HepG2 (cell line): ENCODE data around the gene PDK3. TPM values are rescaled to one million over a fixed set of nuclear protein-coding genes. Genes with fewer than 3 reads are reported as not detected.

Experiments used
- ATAC-seq: fragments of 200-7000 bp; cut with Tn5 transposase; 3 replicates; pipeline ENCODE4 v1.9.1; 2020; ENCODE audit warnings: mild to moderate bottlenecking, moderate library complexity
- BruUV-seq: library from RNA; stranded (reverse); fragments of 400-500 nt; replicated peaks from 2 replicates; lab custom pipeline; 2021; lab: Mats Ljungman, UMichigan
- CTCF ChIA-PET: fragments of 300-600 bp; formaldehyde crosslinking; extraction: SDS; loops from one replicate; lab custom pipeline; 2021; ENCODE audit warnings: low total read pairs, inconsistent platforms, low intra/inter-chr PET ratio; lab: Yijun Ruan, JAX
- POLR2A ChIA-PET: fragments of 350-600 bp; sonication (Branson Sonifier 250); formaldehyde crosslinking; loops from one replicate; lab custom pipeline; 2020; ENCODE audit warnings: antibody characterized with exemption, inconsistent platforms; lab: Yijun Ruan, JAX
- DNase-seq: peaks from one replicate; pipeline ENCODE4 v3.0.0-alpha.2; 2015; ENCODE audit warnings: low spot score
- FAIRE-seq: peaks from 3 replicates; lab custom pipeline; 2011; peaks lifted over from hg19 to GRCh38; lab: Jason Lieb, UNC
- H2AFZ ChIP-seq: one replicate; pipeline ENCODE4 v1.6.1; 2011; ENCODE audit warnings: low read length, inconsistent platforms
- H3K27ac ChIP-seq: fragments of 300-600 bp; 3 replicates; pipeline ENCODE4 v1.8.0; 2011; ENCODE audit warnings: mixed run types, mild to moderate bottlenecking, mixed read lengths, low read length, inconsistent platforms; ENCODE audit not compliant: insufficient read depth; ENCODE audit errors: extremely low read length
- H3K27me3 ChIP-seq, 2 experiments: fragments of 200-600 bp in 1 of 2; 2 replicates in 1 of 2; 3 replicates in 1 of 2; pipeline versions ENCODE4 v1.6.0 to v1.8.0; 2011; ENCODE audit warnings: low read length in 2 of 2, mild to moderate bottlenecking in 2 of 2, moderate library complexity in 2 of 2, inconsistent platforms in 1 of 2; ENCODE audit not compliant: insufficient read depth in 2 of 2, control insufficient read depth in 1 of 2
- H3K36me3 ChIP-seq, 2 experiments: fragments of 200-600 bp in 1 of 2; replicated peaks in 1 of 2; 2 replicates in 1 of 2; 3 replicates in 1 of 2; pipeline versions ENCODE4 v1.5.1 to v1.8.0; 2011; ENCODE audit warnings: low read length in 2 of 2, inconsistent platforms in 1 of 2; ENCODE audit not compliant: insufficient read depth in 2 of 2, control insufficient read depth in 1 of 2
- H3K4me1 ChIP-seq: 2 replicates; pipeline ENCODE4 v1.5.1; 2012; ENCODE audit warnings: low read length, inconsistent platforms; ENCODE audit not compliant: insufficient read depth
- H3K4me2 ChIP-seq: 2 replicates; pipeline ENCODE4 v1.6.0; 2011; ENCODE audit warnings: low read depth, low read length, inconsistent platforms
- H3K4me3 ChIP-seq, 3 experiments: fragments of 200-600 bp in 1 of 3; sonication (generic), shearing (Covaris generic) in 1 of 3; replicated peaks in 1 of 3; 2 replicates each; pipeline ENCODE4 v1.5.1; 2011 to 2016; ENCODE audit warnings: low read length in 3 of 3, inconsistent platforms in 2 of 3, low read depth in 2 of 3, mild to moderate bottlenecking in 2 of 3, control low read depth in 1 of 3, mixed read lengths in 1 of 3; ENCODE audit not compliant: insufficient read depth in 1 of 3
- H3K79me2 ChIP-seq: one replicate; pipeline ENCODE4 v1.6.1; 2011; ENCODE audit warnings: low read length, inconsistent platforms; ENCODE audit not compliant: insufficient read depth
- H3K9ac ChIP-seq: 2 replicates; pipeline ENCODE4 v1.6.0; 2011; ENCODE audit warnings: mild to moderate bottlenecking, low read depth, low read length, inconsistent platforms; ENCODE audit not compliant: insufficient read depth
- H3K9me3 ChIP-seq: 2 replicates; pipeline ENCODE4 v1.5.1; 2012; ENCODE audit warnings: mild to moderate bottlenecking, low read length
- H4K20me1 ChIP-seq: 2 replicates; pipeline ENCODE4 v1.6.0; 2011; ENCODE audit warnings: inconsistent platforms, mild to moderate bottlenecking, low read length, moderate library complexity; ENCODE audit not compliant: insufficient read depth
- CBFB ChIP-seq: sonication (generic); formaldehyde crosslinking; IDR thresholded peaks from 2 replicates; pipeline ENCODE4 v1.4.0; 2020; ENCODE audit warnings: missing genetic modification reagents
- CEBPZ ChIP-seq: IDR thresholded peaks from 2 replicates; pipeline ENCODE4 v1.6.1; 2012; ENCODE audit warnings: low read length, improper control_type of control experiment
- HNRNPL ChIP-seq: fragments of 200-400 bp; formaldehyde crosslinking; IDR thresholded peaks from 2 replicates; pipeline ENCODE4 v1.6.1; 2017; ENCODE audit warnings: mild to moderate bottlenecking, low read depth, low read length
- PRDM10 ChIP-seq: sonication (generic); formaldehyde crosslinking; IDR thresholded peaks from 2 replicates; pipeline ENCODE4 v1.4.0; 2020; ENCODE audit warnings: low read depth, missing genetic modification reagents
- SALL1 ChIP-seq: sonication (generic); formaldehyde crosslinking; IDR thresholded peaks from 2 replicates; pipeline ENCODE4 v1.8.0; 2022; ENCODE audit warnings: mild to moderate bottlenecking, missing genetic modification reagents
- STAT5B ChIP-seq: sonication (generic); formaldehyde crosslinking; IDR thresholded peaks from 2 replicates; pipeline ENCODE4 v1.4.0; 2020; ENCODE audit warnings: missing genetic modification reagents
- TP53 ChIP-seq: sonication (generic); formaldehyde crosslinking; conservative IDR thresholded peaks from 2 replicates; pipeline ENCODE4 v1.4.0; 2020; ENCODE audit warnings: missing genetic modification reagents
- ZBTB42 ChIP-seq: sonication (generic); formaldehyde crosslinking; IDR thresholded peaks from 2 replicates; pipeline ENCODE4 v1.5.0; 2020; ENCODE audit warnings: mild to moderate bottlenecking, missing genetic modification reagents
- ZNF232 ChIP-seq: sonication (generic); formaldehyde crosslinking; IDR thresholded peaks from 2 replicates; pipeline ENCODE4 v1.4.0; 2020; ENCODE audit warnings: missing genetic modification reagents, borderline replicate concordance
- ZNF274 ChIP-seq: sonication (generic); formaldehyde crosslinking; IDR thresholded peaks from 2 replicates; pipeline ENCODE4 v1.5.1; 2020; ENCODE audit warnings: mild to moderate bottlenecking, missing genetic modification reagents
- ZNF530 ChIP-seq: sonication (generic); formaldehyde crosslinking; IDR thresholded peaks from 2 replicates; pipeline ENCODE4 v1.5.0; 2020; ENCODE audit warnings: low read depth, mild to moderate bottlenecking, missing genetic modification reagents
- ZNF660 ChIP-seq: sonication (generic); formaldehyde crosslinking; IDR thresholded peaks from 2 replicates; pipeline ENCODE4 v1.5.1; 2020; ENCODE audit warnings: mild to moderate bottlenecking, low read depth, missing genetic modification reagents, borderline replicate concordance
- WGBS: methylation state at CpG from one replicate; pipeline ENCODE4 v1.1.6; 2017; ENCODE audit warnings: low lambda C conversion rate; 5-methylcytosine and 5-hydroxymethylcytosine counted together
- in situ Hi-C: cut with HindIII; loops from 2 replicates; pipeline ENCODE4 v1.10.0; 2017; ENCODE audit warnings: low pct_unique_long_range_greater_than_20kb; ENCODE audit not compliant: extremely low pct_ligation_motif_present
- intact Hi-C: fragments of 100-400 bp; cut with micrococcal nuclease; formaldehyde crosslinking; loops from one replicate; pipeline ENCODE4 v1.10.0; 2022; ENCODE audit not compliant: unreplicated experiment
- polyA plus RNA-seq, 8 experiments: library from polyadenylated mRNA; depleted of rRNA in 3 of 8; stranded (reverse) in 7 of 8; unstranded in 1 of 8; fragments of >200 nt; fragmentation: Illumina TruSeq in 4 of 8; extraction: Trizol in 4 of 8; gene quantifications; 2 replicates each; pipeline versions ENCODE4 v1.2.1 to v1.2.3, GENCODE V29; 2011 to 2016; ENCODE audit warnings: low read depth in 4 of 8, missing spikeins in 1 of 8, mixed read lengths in 1 of 8; ENCODE audit not compliant: insufficient read depth in 1 of 8
- total RNA-seq, 5 experiments: library from RNA; depleted of rRNA; stranded (reverse); fragments of >200 nt; fragmentation: Illumina TruSeq; extraction: Trizol; gene quantifications; 2 replicates each; pipeline ENCODE4 v1.2.3, GENCODE V29; 2016; ENCODE audit warnings: low read depth in 1 of 5

The PDK3 gene
- total and polyA plus RNA-seq, 2 of the 13 experiments (the other 11 are each of a cell fraction or from before 2014, with no cell fraction given), result 9.1 to 10.5 TPM

GRCh38 chrX:24448762-24449250 is 16.3 kb upstream of the PDK3 start:
- FAIRE-seq (no peak), ATAC-seq (no peak), DNase-seq (no peak)
- intact Hi-C loops, result no loop called here
- Histone ChIP-seq H3K79me2 (no peaks in the 10 kb centered on the region), H2AFZ (no peak overlapping the region), H3K27ac (no peak overlapping the region), H3K36me3 (no peaks in the 10 kb centered on the region)
- no TSS peak for BruUV-seq
- CTCF ChIA-PET, result no interaction called here
- no peak for TF ChIP-seq CBFB (CRISPR knock-in tag)
- no peak for TF ChIP-seq ZBTB42
- TF ChIP-seq, all 625 proteins: peak for 0
- Histone ChIP-seq H3K27me3 (no peaks in the 10 kb centered on the region), H3K9me3 (no peaks in the 10 kb centered on the region), H3K4me1 (peaks cover 7% of the 10 kb centered on the region), H3K9ac (no peak overlapping the region), H3K4me3 (no peak overlapping the region), H3K4me2 (no peak overlapping the region), H4K20me1 (no peaks in the 10 kb centered on the region)
- in situ Hi-C loops, result no loop called here
- 52% methylated on average over 3 of the region's 3 CpGs for WGBS
- POLR2A ChIA-PET, result no interaction called here

GRCh38 chrX:24463077-24463476 is 2.0 kb upstream of the PDK3 start:
- ChIA-PET CTCF (no interaction called here), POLR2A (no interaction called here)
- H3K27ac ChIP-seq, result no peak overlapping the region
- no TSS peak for BruUV-seq
- in situ Hi-C loops (no loop called here), intact Hi-C loops (no loop called here)
- H3K4me2 ChIP-seq, result no peak overlapping the region
- peaks cover 22% of the 10 kb centered on the region for H3K4me1 ChIP-seq
- no peak overlapping the region for H3K9ac ChIP-seq
- H3K36me3 ChIP-seq, result no peaks in the 10 kb centered on the region
- FAIRE-seq (no peak), ATAC-seq (no peak), DNase-seq (no peak)
- no peaks in the 10 kb centered on the region for H4K20me1 ChIP-seq
- H3K4me3 ChIP-seq, result no peak overlapping the region
- H3K27me3 ChIP-seq, result no peaks in the 10 kb centered on the region
- H2AFZ ChIP-seq, result no peak overlapping the region
- no peaks in the 10 kb centered on the region for H3K9me3 ChIP-seq
- 65% methylated on average over 3 of the region's 3 CpGs for WGBS
- H3K79me2 ChIP-seq, result no peaks in the 10 kb centered on the region
- TF ChIP-seq STAT5B (CRISPR knock-in tag), result no peak
- no peak for TF ChIP-seq HNRNPL
- no peak for TF ChIP-seq TP53 (CRISPR knock-in tag)
- TF ChIP-seq CEBPZ, result no peak
- TF ChIP-seq ZNF530 (CRISPR knock-in tag), result no peak
- no peak for TF ChIP-seq PRDM10 (CRISPR knock-in tag)
- TF ChIP-seq SALL1 (CRISPR knock-in tag), result no peak
- no peak for TF ChIP-seq ZNF274 (CRISPR knock-in tag)
- no peak for TF ChIP-seq ZNF660
- no peak for TF ChIP-seq ZNF232 (CRISPR knock-in tag)
